ENCODE measurements around the gene GPD1. TPM values are rescaled to one million over a fixed set of nuclear protein-coding genes. Genes with fewer than 3 reads are reported as not detected.

GPD1 gene
- total RNA-seq, 2 donors from 2014 or later = 7.0 to 232 TPM

DNA sequence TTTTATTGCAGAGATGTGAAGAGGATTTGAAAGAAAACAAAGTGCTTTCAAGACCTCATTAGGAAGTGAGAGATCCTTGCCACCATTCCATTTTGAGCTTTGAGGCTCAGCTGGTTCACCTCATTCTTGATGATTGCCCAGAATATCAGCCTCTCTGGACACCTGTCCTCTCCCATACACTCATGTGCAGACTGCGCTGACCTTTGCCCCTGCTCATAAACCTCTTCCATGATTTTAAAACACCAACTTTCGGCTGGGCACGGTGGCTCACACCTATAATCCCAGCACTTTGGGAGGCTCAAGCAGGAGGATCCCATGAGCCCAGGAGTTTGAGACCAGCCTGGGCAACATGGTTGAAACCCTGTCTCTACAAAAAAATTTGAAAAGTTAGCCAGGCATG is 17.1 kb downstream of the GPD1 start:
- TF ChIP-seq, protein P1, sequence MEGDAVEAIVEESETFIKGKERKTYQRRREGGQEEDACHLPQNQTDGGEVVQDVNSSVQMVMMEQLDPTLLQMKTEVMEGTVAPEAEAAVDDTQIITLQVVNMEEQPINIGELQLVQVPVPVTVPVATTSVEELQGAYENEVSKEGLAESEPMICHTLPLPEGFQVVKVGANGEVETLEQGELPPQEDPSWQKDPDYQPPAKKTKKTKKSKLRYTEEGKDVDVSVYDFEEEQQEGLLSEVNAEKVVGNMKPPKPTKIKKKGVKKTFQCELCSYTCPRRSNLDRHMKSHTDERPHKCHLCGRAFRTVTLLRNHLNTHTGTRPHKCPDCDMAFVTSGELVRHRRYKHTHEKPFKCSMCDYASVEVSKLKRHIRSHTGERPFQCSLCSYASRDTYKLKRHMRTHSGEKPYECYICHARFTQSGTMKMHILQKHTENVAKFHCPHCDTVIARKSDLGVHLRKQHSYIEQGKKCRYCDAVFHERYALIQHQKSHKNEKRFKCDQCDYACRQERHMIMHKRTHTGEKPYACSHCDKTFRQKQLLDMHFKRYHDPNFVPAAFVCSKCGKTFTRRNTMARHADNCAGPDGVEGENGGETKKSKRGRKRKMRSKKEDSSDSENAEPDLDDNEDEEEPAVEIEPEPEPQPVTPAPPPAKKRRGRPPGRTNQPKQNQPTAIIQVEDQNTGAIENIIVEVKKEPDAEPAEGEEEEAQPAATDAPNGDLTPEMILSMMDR (IDR thresholded peaks at IDR 0.05) = no peak
- TF ChIP-seq POLR2A (IDR thresholded peaks at IDR 0.05) = no peak
- ATAC-seq (no peak), DNase-seq (no peak)
- intact Hi-C loops (cut with DNase I) = no loop called here
- 81 to 83% methylated on average over 3 of the region's 3 CpGs for WGBS, 2 donors
- no peak overlapping the region for H3K27ac ChIP-seq
- H3K36me3 ChIP-seq (replicated peaks in 1 of 2; ENCODE audit: insufficient read depth in 1 of 2, low read depth in 2 of 2) = peaks cover 0 to 2% of the 10 kb centered on the region in 2 donors
- peaks cover 9% of the 10 kb centered on the region for H3K4me1 ChIP-seq
- no peaks in the 10 kb centered on the region for H3K27me3 ChIP-seq
- no peak overlapping the region for H3K4me3 ChIP-seq
- no peaks in the 10 kb centered on the region for H3K9me3 ChIP-seq

DNA sequence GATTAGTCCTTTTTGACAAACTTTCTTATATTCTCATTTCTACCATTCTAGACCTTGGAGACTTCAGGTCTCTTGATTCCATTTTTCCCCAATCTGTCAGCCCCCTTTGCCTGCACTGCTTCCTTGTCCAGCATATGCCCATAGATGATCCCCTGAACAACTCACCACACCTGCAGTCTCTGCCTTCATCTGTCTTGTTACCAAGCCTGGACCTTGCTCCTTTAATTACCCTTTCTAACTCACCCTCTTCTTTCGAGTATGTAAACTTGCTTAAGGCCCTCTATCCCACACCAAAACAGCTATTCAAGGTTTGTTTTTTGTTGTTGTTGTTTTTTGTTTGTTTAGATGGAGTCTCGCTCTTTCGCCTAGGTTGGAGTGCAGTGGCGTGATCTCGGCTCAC is 17.8 kb downstream of the GPD1 start:
- WGBS, 2 donors = 85 to 97% methylated on average over 5 of the region's 5 CpGs
- no peak for ATAC-seq

DNA sequence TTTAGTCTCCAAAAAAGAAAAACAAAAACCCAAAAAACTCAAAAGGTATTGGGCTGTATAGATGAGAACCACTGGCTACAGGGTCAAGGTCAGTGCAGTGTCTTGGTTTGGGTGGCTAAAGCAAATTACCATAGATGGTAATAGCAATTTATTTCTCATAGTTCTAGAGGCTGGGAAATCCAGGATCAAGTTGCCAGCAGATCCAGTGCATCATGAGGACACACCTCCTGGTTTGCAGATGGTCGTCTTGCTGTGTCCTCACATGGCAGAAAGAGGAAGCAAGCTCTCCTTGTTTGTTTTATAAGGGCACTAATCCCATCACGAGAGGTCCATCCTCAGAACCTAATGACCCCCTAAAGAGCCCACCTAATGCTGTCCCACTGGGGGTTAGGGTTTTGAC is 19.4 kb downstream of the GPD1 start:
- Histone ChIP-seq H3K27ac (no peak overlapping the region), H3K27me3 (no peaks in the 10 kb centered on the region), H3K4me1 (no peaks in the 10 kb centered on the region), H3K9me3 (no peaks in the 10 kb centered on the region), H3K4me3 (no peak overlapping the region), H3K36me3 (replicated peaks in 1 of 2; ENCODE audit: insufficient read depth in 1 of 2, low read depth in 2 of 2) (peaks cover 0 to 4% of the 10 kb centered on the region in 2 donors)
- TF ChIP-seq, protein P1 (IDR thresholded peaks at IDR 0.05) = no peak
- TF ChIP-seq POLR2A (IDR thresholded peaks at IDR 0.05) = no peak
- DNase-seq (no peak), ATAC-seq (no peak)
- 81 to 90% methylated on average over 2 of the region's 2 CpGs for WGBS, 2 donors
- intact Hi-C loops (cut with DNase I) = no loop called here

More for the DNA sequence above, 17.8 kb downstream of the GPD1 start:
- Histone ChIP-seq H3K36me3 (replicated peaks in 1 of 2; ENCODE audit: insufficient read depth in 1 of 2, low read depth in 2 of 2) (peaks cover 0 to 2% of the 10 kb centered on the region in 2 donors), H3K27ac (no peak overlapping the region), H3K4me1 (peaks cover 8% of the 10 kb centered on the region), H3K27me3 (no peaks in the 10 kb centered on the region), H3K4me3 (no peak overlapping the region), H3K9me3 (no peaks in the 10 kb centered on the region)
- intact Hi-C loops (cut with DNase I) = no loop called here
- TF ChIP-seq, protein P1 (IDR thresholded peaks at IDR 0.05) = no peak
- TF ChIP-seq POLR2A (IDR thresholded peaks at IDR 0.05) = no peak
- DNase-seq = no peak

DNA sequence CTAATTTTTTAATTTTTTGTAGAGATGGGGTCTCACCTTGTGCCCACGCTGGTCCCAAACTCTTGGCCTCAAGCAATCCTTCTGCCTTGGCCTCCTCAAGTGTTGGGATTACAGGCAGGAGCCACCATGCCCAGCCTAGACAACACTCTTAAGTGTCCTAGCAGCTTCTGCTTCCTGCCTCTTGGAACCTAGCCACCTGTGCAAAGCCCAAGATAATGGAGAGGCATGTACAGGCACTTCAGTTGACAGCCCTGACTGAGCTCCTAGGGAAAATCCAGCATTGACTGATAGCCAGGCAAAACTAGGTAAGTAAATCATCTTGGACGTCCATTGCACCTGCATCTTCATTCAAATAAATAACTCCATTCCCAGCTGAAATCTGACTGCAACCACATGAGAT is 23.7 kb downstream of the GPD1 start:
- DNase-seq (no peak), ATAC-seq (no peak)
- intact Hi-C loops (cut with DNase I) = no loop called here
- Histone ChIP-seq H3K4me1 (no peaks in the 10 kb centered on the region), H3K9me3 (no peaks in the 10 kb centered on the region), H3K4me3 (no peak overlapping the region), H3K27me3 (no peaks in the 10 kb centered on the region), H3K36me3 (replicated peaks in 1 of 2; ENCODE audit: insufficient read depth in 1 of 2, low read depth in 2 of 2) (peaks cover 0 to 10% of the 10 kb centered on the region in 2 donors), H3K27ac (no peak overlapping the region)
- 56 to 59% methylated on average over 2 of the region's 2 CpGs for WGBS, 2 donors
- TF ChIP-seq, protein P1 (IDR thresholded peaks at IDR 0.05) = no peak
- no peak for TF ChIP-seq POLR2A (IDR thresholded peaks at IDR 0.05)

GRCh38 chr12:50129290-50129689 is 25.5 kb downstream of the GPD1 start:
- 77 to 89% methylated on average over 4 of the region's 4 CpGs for WGBS, 2 donors
- H3K4me1 ChIP-seq = no peaks in the 10 kb centered on the region
- no peak for ATAC-seq
- no peaks in the 10 kb centered on the region for H3K9me3 ChIP-seq
- DNase-seq = no peak
- no peak overlapping the region for H3K4me3 ChIP-seq
- no peak for TF ChIP-seq POLR2A (IDR thresholded peaks at IDR 0.05)
- TF ChIP-seq, protein P1 (IDR thresholded peaks at IDR 0.05) = no peak
- H3K27ac ChIP-seq = no peak overlapping the region
- intact Hi-C loops (cut with DNase I) = no loop called here
- peaks cover 0 to 10% of the 10 kb centered on the region in 2 donors for H3K36me3 ChIP-seq (replicated peaks in 1 of 2; ENCODE audit: insufficient read depth in 1 of 2, low read depth in 2 of 2)
- H3K27me3 ChIP-seq = no peaks in the 10 kb centered on the region
